Measurements from ENCODE around the gene ZSWIM5. TPM values are rescaled to one million over a fixed set of nuclear protein-coding genes. Genes with fewer than 3 reads are reported as not detected.
"Not testable (repeated sequence)": the region's sequence is repeated elsewhere in the genome, so short reads cannot be mapped to it uniquely, and the experiment has no call there.

Gene ZSWIM5
- polyA plus RNA-seq, 1 donor (not counting 4 experiments of a cell fraction or from before 2014, with no cell fraction given): 0.03 TPM

DNA sequence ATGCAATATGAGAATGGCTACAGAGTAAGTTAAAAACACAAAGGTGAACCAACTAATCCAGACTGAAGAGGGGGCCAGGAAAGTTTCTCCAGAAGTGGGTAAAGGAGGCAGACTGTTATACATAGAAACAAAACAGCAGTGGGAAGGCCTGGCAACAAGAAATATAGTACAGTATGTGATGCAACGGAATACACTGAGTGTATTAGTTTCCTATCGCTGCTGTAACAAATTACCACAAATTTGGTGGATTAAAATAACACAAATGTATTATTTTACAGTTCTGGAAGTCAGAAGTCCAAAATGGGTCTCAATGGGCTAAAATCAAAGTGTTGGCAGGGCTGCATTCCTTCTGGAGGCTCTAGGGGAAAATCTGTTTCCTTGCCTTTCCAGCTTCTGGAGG, 95.2 kb downstream of the ZSWIM5 start:
- Histone ChIP-seq H3K4me2 (ENCODE audit: control insufficient read depth, extremely low read depth, insufficient read depth, low read depth, low read length) (no peak overlapping the region), H4K20me1 (ENCODE audit: control insufficient read depth, extremely low read depth, insufficient read depth, low read length) (no peaks in the 10 kb centered on the region), H3K27me3 (ENCODE audit: control insufficient read depth, extremely low read depth, insufficient read depth, low read length) (no peaks in the 10 kb centered on the region), H2AFZ (ENCODE audit: control insufficient read depth, low read length) (no peak overlapping the region), H3K79me2 (ENCODE audit: control insufficient read depth, insufficient read depth, low read length) (no peaks in the 10 kb centered on the region), H3K27ac (ENCODE audit: control insufficient read depth, insufficient read depth, low read length) (no peak overlapping the region), H3K4me1 (ENCODE audit: control insufficient read depth, extremely low read depth, insufficient read depth, low read length) (no peaks in the 10 kb centered on the region), H3K9ac (ENCODE audit: control insufficient read depth, extremely low read depth, insufficient read depth, low read length) (no peak overlapping the region), H3K36me3 (ENCODE audit: control insufficient read depth in 2 of 2, extremely low read depth in 1 of 2, insufficient read depth in 2 of 2, low read length in 2 of 2) (no peaks in the 10 kb centered on the region), H3K9me3 (ENCODE audit: control insufficient read depth, low read depth, low read length) (no peaks in the 10 kb centered on the region), H3K4me3 (ENCODE audit: control insufficient read depth in 2 of 3, extremely low read depth in 1 of 3, insufficient read depth in 2 of 3, low read depth in 1 of 3, low read length in 3 of 3) (no peak overlapping the region), H3K9me1 (ENCODE audit: control insufficient read depth, extremely low read depth, insufficient read depth, low read length) (no peaks in the 10 kb centered on the region)
- dilution Hi-C loops (cut with MboI; ENCODE audit: extremely low pct_ligation_motif_present, low sequenced_read_pairs): no loop called here
- TF ChIP-seq, protein P1, sequence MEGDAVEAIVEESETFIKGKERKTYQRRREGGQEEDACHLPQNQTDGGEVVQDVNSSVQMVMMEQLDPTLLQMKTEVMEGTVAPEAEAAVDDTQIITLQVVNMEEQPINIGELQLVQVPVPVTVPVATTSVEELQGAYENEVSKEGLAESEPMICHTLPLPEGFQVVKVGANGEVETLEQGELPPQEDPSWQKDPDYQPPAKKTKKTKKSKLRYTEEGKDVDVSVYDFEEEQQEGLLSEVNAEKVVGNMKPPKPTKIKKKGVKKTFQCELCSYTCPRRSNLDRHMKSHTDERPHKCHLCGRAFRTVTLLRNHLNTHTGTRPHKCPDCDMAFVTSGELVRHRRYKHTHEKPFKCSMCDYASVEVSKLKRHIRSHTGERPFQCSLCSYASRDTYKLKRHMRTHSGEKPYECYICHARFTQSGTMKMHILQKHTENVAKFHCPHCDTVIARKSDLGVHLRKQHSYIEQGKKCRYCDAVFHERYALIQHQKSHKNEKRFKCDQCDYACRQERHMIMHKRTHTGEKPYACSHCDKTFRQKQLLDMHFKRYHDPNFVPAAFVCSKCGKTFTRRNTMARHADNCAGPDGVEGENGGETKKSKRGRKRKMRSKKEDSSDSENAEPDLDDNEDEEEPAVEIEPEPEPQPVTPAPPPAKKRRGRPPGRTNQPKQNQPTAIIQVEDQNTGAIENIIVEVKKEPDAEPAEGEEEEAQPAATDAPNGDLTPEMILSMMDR (optimal IDR thresholded peaks at IDR 0.05 in 1 of 3, IDR thresholded peaks at IDR 0.05 in 1 of 3, conservative IDR thresholded peaks at IDR 0.05 in 1 of 3; ENCODE audit: extremely low read depth in 1 of 3, insufficient read depth in 2 of 3, low read length in 3 of 3): no peak
- no peak for TF ChIP-seq EZH2 (IDR thresholded peaks at IDR 0.05; ENCODE audit: low read length)
- FAIRE-seq: no peak
- DNase-seq (ENCODE audit: low read depth, low spot score): no peak

DNA sequence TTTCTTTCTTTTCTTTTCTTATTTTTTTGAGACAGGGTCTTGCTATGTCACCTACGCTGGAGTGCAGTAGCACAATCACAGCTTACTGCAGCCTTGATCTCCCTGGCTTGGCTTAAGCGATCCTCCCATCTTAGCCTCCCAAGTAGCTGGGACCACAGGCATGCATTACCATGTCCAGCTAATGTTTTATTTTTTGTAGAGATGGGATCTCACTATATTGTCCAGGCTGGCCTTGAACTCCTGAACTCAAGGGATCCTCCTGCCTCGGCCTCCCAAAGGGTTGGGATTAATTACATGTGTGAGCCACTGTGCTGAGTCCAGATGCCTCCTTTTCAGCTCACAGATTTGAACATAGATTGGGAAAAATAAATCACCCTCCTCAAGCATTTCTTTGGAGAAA, 98.6 kb downstream of the ZSWIM5 start:
- no peaks in the 10 kb centered on the region for H3K36me3 ChIP-seq (ENCODE audit: control insufficient read depth in 2 of 2, extremely low read depth in 1 of 2, insufficient read depth in 2 of 2, low read length in 2 of 2)
- FAIRE-seq: no peak
- H3K9ac ChIP-seq (ENCODE audit: control insufficient read depth, extremely low read depth, insufficient read depth, low read length): no peak overlapping the region
- no peak for DNase-seq (ENCODE audit: low read depth, low spot score)
- no peak overlapping the region for H3K4me3 ChIP-seq (ENCODE audit: control insufficient read depth in 2 of 3, extremely low read depth in 1 of 3, insufficient read depth in 2 of 3, low read depth in 1 of 3, low read length in 3 of 3)
- H4K20me1 ChIP-seq (ENCODE audit: control insufficient read depth, extremely low read depth, insufficient read depth, low read length): no peaks in the 10 kb centered on the region
- H3K9me1 ChIP-seq (ENCODE audit: control insufficient read depth, extremely low read depth, insufficient read depth, low read length): no peaks in the 10 kb centered on the region
- no peak overlapping the region for H2AFZ ChIP-seq (ENCODE audit: control insufficient read depth, low read length)
- H3K27me3 ChIP-seq (ENCODE audit: control insufficient read depth, extremely low read depth, insufficient read depth, low read length): no peaks in the 10 kb centered on the region
- TF ChIP-seq EZH2 (IDR thresholded peaks at IDR 0.05; ENCODE audit: low read length): no peak
- TF ChIP-seq, protein P1 (optimal IDR thresholded peaks at IDR 0.05 in 1 of 3, IDR thresholded peaks at IDR 0.05 in 1 of 3, conservative IDR thresholded peaks at IDR 0.05 in 1 of 3; ENCODE audit: extremely low read depth in 1 of 3, insufficient read depth in 2 of 3, low read length in 3 of 3): no peak
- no peaks in the 10 kb centered on the region for H3K4me1 ChIP-seq (ENCODE audit: control insufficient read depth, extremely low read depth, insufficient read depth, low read length)
- H3K79me2 ChIP-seq (ENCODE audit: control insufficient read depth, insufficient read depth, low read length): no peaks in the 10 kb centered on the region
- no peak overlapping the region for H3K27ac ChIP-seq (ENCODE audit: control insufficient read depth, insufficient read depth, low read length)
- no peak overlapping the region for H3K4me2 ChIP-seq (ENCODE audit: control insufficient read depth, extremely low read depth, insufficient read depth, low read depth, low read length)
- dilution Hi-C loops (cut with MboI; ENCODE audit: extremely low pct_ligation_motif_present, low sequenced_read_pairs): no loop called here
- H3K9me3 ChIP-seq (ENCODE audit: control insufficient read depth, low read depth, low read length): no peaks in the 10 kb centered on the region

DNA sequence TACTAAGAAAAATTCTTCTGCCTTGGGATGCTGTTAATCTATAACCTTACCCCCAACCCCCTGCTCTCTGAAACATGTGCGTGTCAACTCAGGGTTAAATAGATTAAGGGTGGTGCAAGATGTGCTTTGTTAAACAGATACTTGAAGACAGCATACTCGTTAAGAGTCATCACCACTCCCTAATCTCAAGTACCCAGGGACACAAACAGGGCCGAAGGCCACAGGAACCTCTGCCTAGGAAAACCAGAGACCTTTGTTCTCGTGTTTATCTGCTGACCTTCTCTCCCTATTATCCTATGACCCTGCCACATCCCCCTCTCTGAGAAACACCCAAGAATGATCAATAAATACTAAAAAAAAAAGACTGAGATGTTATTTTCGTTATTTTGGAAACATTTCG, 99.5 kb downstream of the ZSWIM5 start:
- H3K36me3 ChIP-seq (ENCODE audit: control insufficient read depth in 2 of 2, extremely low read depth in 1 of 2, insufficient read depth in 2 of 2, low read length in 2 of 2); H3K79me2 ChIP-seq (ENCODE audit: control insufficient read depth, insufficient read depth, low read length); FAIRE-seq; H3K4me1 ChIP-seq (ENCODE audit: control insufficient read depth, extremely low read depth, insufficient read depth, low read length); H3K4me2 ChIP-seq (ENCODE audit: control insufficient read depth, extremely low read depth, insufficient read depth, low read depth, low read length); H4K20me1 ChIP-seq (ENCODE audit: control insufficient read depth, extremely low read depth, insufficient read depth, low read length); DNase-seq (ENCODE audit: low read depth, low spot score); H3K9ac ChIP-seq (ENCODE audit: control insufficient read depth, extremely low read depth, insufficient read depth, low read length); H2AFZ ChIP-seq (ENCODE audit: control insufficient read depth, low read length); dilution Hi-C loops (cut with MboI; ENCODE audit: extremely low pct_ligation_motif_present, low sequenced_read_pairs); H3K9me1 ChIP-seq (ENCODE audit: control insufficient read depth, extremely low read depth, insufficient read depth, low read length); H3K9me3 ChIP-seq (ENCODE audit: control insufficient read depth, low read depth, low read length); H3K27me3 ChIP-seq (ENCODE audit: control insufficient read depth, extremely low read depth, insufficient read depth, low read length); H3K27ac ChIP-seq (ENCODE audit: control insufficient read depth, insufficient read depth, low read length); H3K4me3 ChIP-seq (ENCODE audit: control insufficient read depth in 2 of 3, extremely low read depth in 1 of 3, insufficient read depth in 2 of 3, low read depth in 1 of 3, low read length in 3 of 3): not testable (repeated sequence)

DNA sequence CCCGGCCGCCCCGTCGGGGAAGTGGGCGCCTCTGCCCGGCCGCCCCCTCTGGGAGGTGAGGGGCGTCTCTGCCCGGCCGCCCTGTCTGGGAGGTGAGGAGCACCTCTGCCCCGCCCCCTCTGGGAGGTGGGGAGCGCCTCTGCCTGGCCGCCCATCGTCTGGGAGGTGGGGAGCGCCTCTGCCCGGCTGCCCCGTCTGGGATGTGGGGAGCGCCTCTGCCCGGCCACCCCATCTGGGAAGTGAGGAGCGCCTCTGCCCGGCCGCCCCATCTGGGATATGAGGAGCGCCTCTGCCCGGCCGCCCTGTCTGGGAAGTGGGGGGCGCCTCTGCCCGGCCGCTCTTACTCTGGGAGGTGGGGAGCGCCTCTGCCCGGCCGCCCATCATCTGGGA, 100.3 kb downstream of the ZSWIM5 start:
- H3K9me3 ChIP-seq (ENCODE audit: control insufficient read depth, low read depth, low read length); H4K20me1 ChIP-seq (ENCODE audit: control insufficient read depth, extremely low read depth, insufficient read depth, low read length); dilution Hi-C loops (cut with MboI; ENCODE audit: extremely low pct_ligation_motif_present, low sequenced_read_pairs); H3K4me3 ChIP-seq (ENCODE audit: control insufficient read depth in 2 of 3, extremely low read depth in 1 of 3, insufficient read depth in 2 of 3, low read depth in 1 of 3, low read length in 3 of 3); H3K9me1 ChIP-seq (ENCODE audit: control insufficient read depth, extremely low read depth, insufficient read depth, low read length); H3K36me3 ChIP-seq (ENCODE audit: control insufficient read depth in 2 of 2, extremely low read depth in 1 of 2, insufficient read depth in 2 of 2, low read length in 2 of 2); DNase-seq (ENCODE audit: low read depth, low spot score); H3K27ac ChIP-seq (ENCODE audit: control insufficient read depth, insufficient read depth, low read length); FAIRE-seq; H3K4me2 ChIP-seq (ENCODE audit: control insufficient read depth, extremely low read depth, insufficient read depth, low read depth, low read length); H3K4me1 ChIP-seq (ENCODE audit: control insufficient read depth, extremely low read depth, insufficient read depth, low read length); H3K27me3 ChIP-seq (ENCODE audit: control insufficient read depth, extremely low read depth, insufficient read depth, low read length); H3K9ac ChIP-seq (ENCODE audit: control insufficient read depth, extremely low read depth, insufficient read depth, low read length); H3K79me2 ChIP-seq (ENCODE audit: control insufficient read depth, insufficient read depth, low read length); H2AFZ ChIP-seq (ENCODE audit: control insufficient read depth, low read length): not testable (repeated sequence)

All from keratinocyte (primary cell).